A549 treated with AZD9567 at 1 μM for 4 hours (cell line): ENCODE results near the gene PLEKHN1. TPM values are rescaled to one million over a fixed set of nuclear protein-coding genes. Genes with fewer than 3 reads are reported as not detected.

ENCODE experiments used
- total RNA-seq: library from RNA; stranded (reverse); fragments of 200-300 nt; extraction: Qiagen RNA extraction; gene quantifications from 5 replicates; pipeline ENCODE4 v1.2.3, GENCODE V29; 2022; ENCODE audit not compliant: insufficient read depth

PLEKHN1 gene
- 2.1 to 5.8 TPM (median 5.2 TPM) in 5 replicates for total RNA-seq

GRCh38 chr1:966135-966703 is at the start of gene PLEKHN1:
PLEKHN1 (plus strand) TSS chr1:966482; CDS start chr1:966532, 50 bp downstream.

GRCh38 chr1:923131-923990 is 42.9 kb upstream of the PLEKHN1 start, which contains the start of gene SAMD11:
SAMD11 (plus strand) TSS chr1:923923; CDS start chr1:924432, 509 bp downstream.

GRCh38 chr1:958823-959730 is 7.2 kb upstream of the PLEKHN1 start, which contains the start of gene NOC2L:
NOC2L (minus strand) TSS chr1:959256; CDS start chr1:959240, 16 bp downstream.

GRCh38 chr1:960363-961131 is 5.7 kb upstream of the PLEKHN1 start, which contains the start of gene KLHL17:
KLHL17 (plus strand) TSS chr1:960584; CDS start chr1:960694, 110 bp downstream.

GRCh38 chr1:981955-982558 is 15.8 kb downstream of the PLEKHN1 start, which contains the start of gene PERM1:
PERM1 (minus strand) TSS chr1:982093; CDS start chr1:981029, 1,064 bp downstream.

GRCh38 chr1:999725-1000356 is 33.6 kb downstream of the PLEKHN1 start, which contains the start of gene HES4:
HES4 (minus strand) TSS chr1:1000097; CDS start chr1:999973, 124 bp downstream.

GRCh38 chr1:1013105-1013921 is 47.0 kb downstream of the PLEKHN1 start, which contains the start of gene ISG15:
ISG15 (plus strand) TSS chr1:1013497; CDS start chr1:1013574, 77 bp downstream.

GRCh38 chr1:1020000-1020404 is 53.7 kb downstream of the PLEKHN1 start, which contains the start of gene AGRN:
AGRN (plus strand) TSS chr1:1020120; CDS start chr1:1020173, 53 bp downstream.

Other genes with a start within 250 kb of the PLEKHN1 start
- gene SAMD11, start 42.6 kb upstream of the PLEKHN1 start, total RNA-seq = 12.9 to 25.0 TPM (median 23.4 TPM) in 5 replicates
- 68.1 to 93.1 TPM (median 85.3 TPM) in 5 replicates for gene NOC2L, start 7.2 kb upstream of the PLEKHN1 start, total RNA-seq
- 11.0 to 19.0 TPM (median 16.7 TPM) in 5 replicates for gene KLHL17, start 5.9 kb upstream of the PLEKHN1 start, total RNA-seq
- 0.05 to 0.37 TPM (median 0.09 TPM) in 3 of 5 replicates, not detected in the others for gene PERM1, start 15.6 kb downstream of the PLEKHN1 start, total RNA-seq
- gene HES4, start 33.6 kb downstream of the PLEKHN1 start, total RNA-seq = 25.4 to 70.5 TPM (median 62.2 TPM) in 5 replicates
- gene ISG15, start 47.0 kb downstream of the PLEKHN1 start, total RNA-seq = 6.9 to 26.4 TPM (median 19.1 TPM) in 5 replicates
- 89.2 to 121 TPM (median 120 TPM) in 5 replicates for gene AGRN, start 53.6 kb downstream of the PLEKHN1 start, total RNA-seq
- 0.30 to 0.42 TPM (median 0.36 TPM) in 4 of 5 replicates, not detected in the other for gene RNF223, start 107.8 kb downstream of the PLEKHN1 start, total RNA-seq
- 8.8 to 14.5 TPM (median 12.9 TPM) in 5 replicates for gene C1orf159, start 149.6 kb downstream of the PLEKHN1 start, total RNA-seq
- gene TTLL10, start 207.4 kb downstream of the PLEKHN1 start, total RNA-seq = not detected in 5 replicates
- gene TNFRSF18, start 240.1 kb downstream of the PLEKHN1 start, total RNA-seq = 0.09 to 0.20 TPM (median 0.12 TPM) in 3 of 5 replicates, not detected in the others
- gene TNFRSF4, start 247.7 kb downstream of the PLEKHN1 start, total RNA-seq = 0.07 to 0.21 TPM (median 0.10 TPM) in 3 of 5 replicates, not detected in the others